H1 (cell line): ENCODE data around the gene RER1. TPM values are rescaled to one million over a fixed set of nuclear protein-coding genes. Genes with fewer than 3 reads are reported as not detected.
A peak's percentile ranks its signal among the peaks of the same experiment; 100 is the strongest.

Experiments used
- CTCF ChIA-PET: fragments of 300-600 bp; sonication (Branson Sonifier 250); formaldehyde crosslinking; loops from one replicate; lab custom pipeline; 2021; ENCODE audit not compliant: partially characterized antibody; lab: Charles Lee
- POLR2A ChIA-PET: fragments of 300-600 bp; sonication (Branson Sonifier 250); formaldehyde crosslinking; loops from one replicate; lab custom pipeline; 2021; ENCODE audit warnings: inconsistent platforms; ENCODE audit not compliant: partially characterized antibody; lab: Charles Lee
- DNase-seq, 2 experiments: peaks; one replicate each; pipeline versions ENCODE4 v3.0.0 to v3.0.0-alpha.2; 2010 to 2022; ENCODE audit warnings: low spot score in 2 of 2, low read depth in 1 of 2, mixed read lengths in 1 of 2
- FAIRE-seq: peaks from 2 replicates; lab custom pipeline; 2011; peaks lifted over from hg19 to GRCh38; lab: Jason Lieb, UNC
- H2AFZ ChIP-seq: 2 replicates; pipeline ENCODE4 v1.8.1; 2012; ENCODE audit warnings: low read length, inconsistent platforms
- H2AK5ac ChIP-seq: 2 replicates; pipeline ENCODE4 v1.6.1; 2013; ENCODE audit warnings: low read depth, low read length
- H2BK120ac ChIP-seq: replicated peaks from 2 replicates; pipeline ENCODE3; 2013; ENCODE audit warnings: low read depth, low read length, inconsistent platforms
- H2BK12ac ChIP-seq: 2 replicates; pipeline ENCODE4 v1.6.1; 2013; ENCODE audit warnings: low read depth, low read length
- H2BK15ac ChIP-seq: 2 replicates; pipeline ENCODE4 v1.6.1; 2013; ENCODE audit warnings: low read length
- H2BK20ac ChIP-seq: 2 replicates; pipeline ENCODE4 v1.6.1; 2013; ENCODE audit warnings: low read length
- H2BK5ac ChIP-seq: 2 replicates; pipeline ENCODE4 v1.6.1; 2013; ENCODE audit warnings: low read depth, low read length
- H3K14ac ChIP-seq: 2 replicates; pipeline ENCODE4 v1.6.1; 2013; ENCODE audit warnings: inconsistent platforms; ENCODE audit not compliant: insufficient read length
- H3K18ac ChIP-seq: 2 replicates; pipeline ENCODE4 v1.6.1; 2013; ENCODE audit warnings: low read length; ENCODE audit errors: extremely low read depth
- H3K23ac ChIP-seq: 2 replicates; pipeline ENCODE4 v1.6.1; 2013; ENCODE audit warnings: inconsistent platforms; ENCODE audit not compliant: insufficient read length
- H3K23me2 ChIP-seq: 2 replicates; pipeline ENCODE4 v1.6.1; 2013; ENCODE audit warnings: low read depth, low read length
- H3K27ac ChIP-seq: 2 replicates; pipeline ENCODE4 v1.6.1; 2011; ENCODE audit warnings: low read depth, low read length, inconsistent platforms
- H3K27me3 ChIP-seq, 4 experiments: replicated peaks in 1 of 4; 1 replicate in 1 of 4; 2 replicates in 3 of 4; pipeline versions ENCODE4 v1.6.1 to v1.8.1; 2011 to 2013; ENCODE audit warnings: low read length in 3 of 4, mild to moderate bottlenecking in 3 of 4, inconsistent platforms in 2 of 4, mixed read lengths in 2 of 4, moderate library complexity in 1 of 4; ENCODE audit not compliant: control insufficient read depth in 3 of 4, insufficient read depth in 3 of 4; ENCODE audit errors: extremely low read depth in 1 of 4
- H3K36me3 ChIP-seq, 4 experiments: 2 replicates each; pipeline versions ENCODE4 v1.6.1 to v1.8.1; 2011 to 2013; ENCODE audit warnings: mild to moderate bottlenecking in 4 of 4, low read length in 3 of 4, moderate library complexity in 2 of 4, control low read depth in 1 of 4, inconsistent platforms in 1 of 4; ENCODE audit not compliant: insufficient read depth in 4 of 4, control insufficient read depth in 2 of 4
- H3K4ac ChIP-seq: replicated peaks from 2 replicates; pipeline ENCODE3; 2013; ENCODE audit warnings: low read length, low read depth, mixed read lengths, inconsistent platforms; ENCODE audit not compliant: insufficient read length
- H3K4me1 ChIP-seq, 4 experiments: replicated peaks in 1 of 4; 1 replicate in 1 of 4; 2 replicates in 3 of 4; pipeline versions ENCODE4 v1.6.1 to v1.8.1; 2011 to 2013; ENCODE audit warnings: low read length in 3 of 4, inconsistent platforms in 2 of 4, mixed read lengths in 1 of 4; ENCODE audit not compliant: insufficient read depth in 4 of 4, control insufficient read depth in 3 of 4
- H3K4me2 ChIP-seq, 2 experiments: 2 replicates each; pipeline versions ENCODE4 v1.6.1 to v1.8.1; 2011 to 2013; ENCODE audit warnings: low read depth in 2 of 2, low read length in 2 of 2, control low read depth in 1 of 2, inconsistent platforms in 1 of 2, mild to moderate bottlenecking in 1 of 2; ENCODE audit not compliant: insufficient read depth in 1 of 2
- H3K4me3 ChIP-seq, 4 experiments: fragments of 200-600, 300-600 bp in 1 of 4; sonication (generic), shearing (Covaris generic), sonication (Bioruptor Twin) in 1 of 4; 2 replicates each; pipeline versions ENCODE4 v1.5.1 to v1.8.1; 2011 to 2016; ENCODE audit warnings: low read length in 4 of 4, low read depth in 3 of 4, control low read depth in 2 of 4, inconsistent platforms in 2 of 4, mild to moderate bottlenecking in 2 of 4, mixed read lengths in 1 of 4, moderate library complexity in 1 of 4; ENCODE audit not compliant: insufficient read depth in 2 of 4; ENCODE audit errors: extremely low read depth in 1 of 4
- H3K56ac ChIP-seq: replicated peaks from 2 replicates; pipeline ENCODE3; 2013; ENCODE audit warnings: low read depth, mild to moderate bottlenecking, mixed read lengths, low read length, inconsistent platforms; ENCODE audit not compliant: insufficient read length
- H3K79me1 ChIP-seq: 2 replicates; pipeline ENCODE4 v1.6.1; 2013; ENCODE audit warnings: low read depth, low read length, control low read depth
- H3K79me2 ChIP-seq, 2 experiments: 2 replicates each; pipeline versions ENCODE4 v1.6.1 to v1.8.1; 2012 to 2013; ENCODE audit warnings: low read length in 2 of 2, mild to moderate bottlenecking in 2 of 2, inconsistent platforms in 1 of 2; ENCODE audit not compliant: insufficient read depth in 2 of 2, control insufficient read depth in 1 of 2
- H3K9ac ChIP-seq, 4 experiments: replicated peaks in 1 of 4; 1 replicate in 1 of 4; 2 replicates in 3 of 4; pipeline versions ENCODE4 v1.6.1 to v1.8.1; 2011 to 2013; ENCODE audit warnings: low read depth in 3 of 4, low read length in 3 of 4, control low read depth in 2 of 4, mild to moderate bottlenecking in 2 of 4, moderate library complexity in 2 of 4, inconsistent platforms in 1 of 4; ENCODE audit errors: extremely low read depth in 1 of 4
- H3K9me3 ChIP-seq, 2 experiments: 2 replicates each; pipeline versions ENCODE4 v1.6.1 to v1.8.1; 2012 to 2013; ENCODE audit warnings: mild to moderate bottlenecking in 2 of 2, moderate library complexity in 2 of 2, control low read depth in 1 of 2, inconsistent platforms in 1 of 2, low read depth in 1 of 2, low read length in 1 of 2, mixed read lengths in 1 of 2; ENCODE audit not compliant: insufficient read depth in 2 of 2
- H4K20me1 ChIP-seq, 2 experiments: replicated peaks in 1 of 2; 2 replicates each; pipeline versions ENCODE3 to v1.8.1; 2011 to 2013; ENCODE audit warnings: inconsistent platforms in 2 of 2, low read length in 2 of 2, mild to moderate bottlenecking in 1 of 2; ENCODE audit not compliant: insufficient read depth in 2 of 2, control insufficient read depth in 1 of 2
- H4K5ac ChIP-seq: 2 replicates; pipeline ENCODE4 v1.6.1; 2013; ENCODE audit warnings: low read length, low read depth, mixed read lengths, inconsistent platforms; ENCODE audit not compliant: insufficient read length
- H4K8ac ChIP-seq: 2 replicates; pipeline ENCODE4 v1.8.0; 2013; ENCODE audit warnings: mild to moderate bottlenecking, moderate library complexity, low read length, inconsistent platforms; ENCODE audit not compliant: insufficient read depth; ENCODE audit errors: extremely low read depth
- H4K91ac ChIP-seq: replicated peaks from 2 replicates; pipeline ENCODE3; 2013; ENCODE audit warnings: low read length, mixed read lengths, inconsistent platforms; ENCODE audit not compliant: insufficient read length
- BACH1 ChIP-seq: IDR thresholded peaks from 2 replicates; pipeline ENCODE4 v1.6.1; 2012; ENCODE audit warnings: low read length, improper control_type of control experiment
- EGR1 ChIP-seq: IDR thresholded peaks from 2 replicates; pipeline ENCODE4 v1.6.1; 2011; ENCODE audit warnings: low read depth, low read length, borderline replicate concordance
- KDM4A ChIP-seq: IDR thresholded peaks from one replicate; pipeline ENCODE4 v1.7.1; 2012; ENCODE audit warnings: low read depth, mild to moderate bottlenecking, moderate library complexity, low read length, inconsistent platforms; ENCODE audit not compliant: severe bottlenecking
- MAX ChIP-seq: IDR thresholded peaks from 2 replicates; pipeline ENCODE4 v1.6.1; 2012; ENCODE audit warnings: inconsistent platforms
- POLR2AphosphoS5 ChIP-seq: IDR thresholded peaks from 2 replicates; pipeline ENCODE4 v1.6.1; 2011; ENCODE audit warnings: low read depth, low read length
- POU5F1 ChIP-seq: IDR thresholded peaks from 2 replicates; pipeline ENCODE4 v1.6.1; 2011; ENCODE audit warnings: low read depth, mild to moderate bottlenecking, low read length, moderate library complexity
- RNF2 ChIP-seq: fragments of 200-900, 300-1000 bp; sonication (generic); IDR thresholded peaks from 2 replicates; pipeline ENCODE4 v1.7.1; 2016; ENCODE audit warnings: borderline replicate concordance, low read depth, mild to moderate bottlenecking, antibody characterized with exemption, low read length; ENCODE audit not compliant: poor library complexity, severe bottlenecking; ENCODE audit errors: missing control alignments
- SP4 ChIP-seq: IDR thresholded peaks from 2 replicates; pipeline ENCODE4 v1.6.1; 2012; ENCODE audit warnings: low read length, inconsistent platforms
- SRF ChIP-seq: IDR thresholded peaks from 2 replicates; pipeline ENCODE4 v1.6.1; 2011; ENCODE audit warnings: mild to moderate bottlenecking, low read depth, low read length, moderate library complexity
- TAF1 ChIP-seq: IDR thresholded peaks from 2 replicates; pipeline ENCODE4 v1.6.1; 2011; ENCODE audit warnings: mild to moderate bottlenecking, low read depth, low read length
- WGBS, 2 experiments: shearing (Covaris generic) in 1 of 2; methylation state at CpG; one replicate each; pipeline versions ENCODE4 v1.1.6 to v1.1.7; 2013 to 2015; ENCODE audit warnings: low lambda C conversion rate in 2 of 2, mixed read lengths in 2 of 2, inconsistent platforms in 1 of 2, low coverage in 1 of 2, missing lambda C conversion rate in 1 of 2; ENCODE audit not compliant: insufficient replicate concordance in 2 of 2, insufficient coverage in 1 of 2, insufficient read length in 1 of 2; ENCODE audit errors: extremely low coverage in 1 of 2, missing lambda C conversion rate in 1 of 2; 5-methylcytosine and 5-hydroxymethylcytosine counted together
- polyA plus RNA-seq, 7 experiments: library from polyadenylated mRNA; depleted of rRNA in 3 of 7; stranded (reverse) in 5 of 7; unstranded in 2 of 7; fragments of >200 nt in 5 of 7; fragments of 200-250 nt in 2 of 7; gene quantifications; 1 replicate in 5 of 7; 2 replicates in 1 of 7; 4 replicates in 1 of 7; pipeline versions ENCODE4 v1.2.1 to v1.2.3, GENCODE V29; 2011 to 2013; ENCODE audit warnings: missing spikeins in 2 of 7, mixed read lengths in 2 of 7
- total RNA-seq: library from RNA; stranded (reverse); fragmentation: NEBNext Ultra II Directional; extraction: Animal tissue kit (Norgen Biotek cat#: 25700); gene quantifications from 2 replicates; pipeline ENCODE4 v1.2.1, GENCODE V29; 2021

The RER1 gene
- total and polyA plus RNA-seq, 2 of the 8 experiments (the other 6 are each of a cell fraction or from before 2014, with no cell fraction given), result 102 to 134 TPM

GRCh38 chr1:2412773-2413494 is 21.3 kb downstream of the RER1 start:
- H2AFZ ChIP-seq, result no peak overlapping the region; the same call in 1 of the 2 replicates
- TF ChIP-seq KDM4A, result peak; percentile 67
- TF ChIP-seq BACH1, result peak; percentile 58
- peak; percentile 48; the same call in 1 of the 2 replicates for TF ChIP-seq POLR2AphosphoS5
- peak; percentile 7; the same call in 1 of the 2 replicates for TF ChIP-seq TAF1
- TF ChIP-seq SP4, result no peak
- TF ChIP-seq MAX, result peak; percentile 65
- TF ChIP-seq RNF2, result peak; percentile 16
- TF ChIP-seq POU5F1, result no peak
- TF ChIP-seq EGR1, result no peak
- TF ChIP-seq SRF, result no peak

More at GRCh38 chr1:2412773-2413494, 21.3 kb downstream of the RER1 start:
- peaks cover 2 to 8% (median 5%) of the 10 kb centered on the region in 4 experiments; a peak in 5 of 8 replicates for H3K36me3 ChIP-seq
- peak overlapping the region; percentile 51 to 92 (median 56) for H3K4me3 ChIP-seq
- peaks cover 0 to 14% (median 11%) of the 10 kb centered on the region in 4 experiments; a peak in 5 of 7 replicates for H3K4me1 ChIP-seq
- FAIRE-seq, result no peak
- H2BK15ac ChIP-seq, result peak overlapping the region; percentile 81; the same call in 1 of the 2 replicates
- no peak overlapping the region for H2BK120ac ChIP-seq
- H4K8ac ChIP-seq, result peak overlapping the region; percentile 83
- H3K27ac ChIP-seq, result no peak overlapping the region; the same call in 1 of the 2 replicates
- H2BK12ac ChIP-seq, result no peak overlapping the region
- DNase-seq, result no peak
- H2BK20ac ChIP-seq, result no peak overlapping the region
- H2BK5ac ChIP-seq, result peak overlapping the region; percentile 78; the same call in 1 of the 2 replicates
- H4K91ac ChIP-seq, result peak overlapping the region; percentile 97
- H3K23me2 ChIP-seq, result peaks cover 15% of the 10 kb centered on the region
- peak overlapping the region; percentile 96 for H3K4ac ChIP-seq
- peak overlapping the region; percentile 35 to 79 (median 64); a peak in 6 of 7 replicates for H3K9ac ChIP-seq
- no peak overlapping the region for H3K23ac ChIP-seq
- H3K14ac ChIP-seq, result no peak overlapping the region
- peak overlapping the region; percentile 65; the same call in 1 of the 2 replicates for H2AK5ac ChIP-seq
- peak overlapping the region; percentile 98 for H4K5ac ChIP-seq
- H3K56ac ChIP-seq, result no peak overlapping the region
- H3K27me3 ChIP-seq, result no peaks in the 10 kb centered on the region; a peak in 1 of 7 replicates
- no peaks in the 10 kb centered on the region for H3K9me3 ChIP-seq
- CTCF ChIA-PET, result interaction anchor here (0.9 to 1.8 kb wide), 4 partner anchors 10 to 134 kb away, joined by 3 to 7 read pairs (median 4); no protein-coding TSS in a partner anchor
- 7% methylated on average over 26 of the region's 66 CpGs; no CpG with 5 or more reads in 1 of the 2 experiments for WGBS, 2 experiments
- peak overlapping the region; percentile 75 to 91 for H3K4me2 ChIP-seq
- peaks cover 0 to 6% of the 10 kb centered on the region in 2 experiments; a peak in 1 of 4 replicates for H3K79me2 ChIP-seq
- H4K20me1 ChIP-seq, result peaks cover 0 to 4% of the 10 kb centered on the region in 2 experiments
- POLR2A ChIA-PET, result interaction anchor here (0.6 to 3.6 kb wide), 6 partner anchors 10 to 216 kb away, joined by 3 to 13 read pairs (median 3); no protein-coding TSS in a partner anchor
- peak overlapping the region; percentile 97 for H3K18ac ChIP-seq
- no peaks in the 10 kb centered on the region for H3K79me1 ChIP-seq
